Endothelial cell of umbilical vein (primary cell): ENCODE measurements around the gene MICAL3. TPM values are rescaled to one million over a fixed set of nuclear protein-coding genes. Genes with fewer than 3 reads are reported as not detected.

Source experiments
- BruUV-seq: library from RNA; stranded (reverse); fragments of 400-500 nt; replicated peaks from 2 replicates; lab custom pipeline; 2021; lab: Mats Ljungman, UMichigan
- CTCF ChIA-PET: fragments of 300-600, 350-600 bp; sonication (Branson Sonifier 250); formaldehyde crosslinking; loops from one replicate; lab custom pipeline; 2021; ENCODE audit warnings: antibody characterized with exemption, inconsistent platforms; lab: Charles Lee
- POLR2A ChIA-PET: fragments of 300-600, 350-600 bp; sonication (Branson Sonifier 250); formaldehyde crosslinking; loops from one replicate; lab custom pipeline; 2021; ENCODE audit warnings: antibody characterized with exemption, inconsistent platforms; lab: Charles Lee
- DNase-seq: peaks from one replicate; pipeline ENCODE4 v3.0.0-alpha.2; 2011; ENCODE audit warnings: low read depth, low spot score
- FAIRE-seq: peaks from 2 replicates; lab custom pipeline; 2011; peaks lifted over from hg19 to GRCh38; lab: Jason Lieb, UNC
- H2AFZ ChIP-seq: 2 replicates; pipeline ENCODE4 v1.6.0; 2012; ENCODE audit warnings: low read depth, low read length, control low read depth, inconsistent platforms
- H3K27ac ChIP-seq: 2 replicates; pipeline ENCODE4 v1.5.1; 2011; ENCODE audit warnings: low read depth, mild to moderate bottlenecking, control low read depth, low read length, moderate library complexity; ENCODE audit not compliant: insufficient read depth
- H3K27me3 ChIP-seq, 2 experiments: 2 replicates each; pipeline versions ENCODE4 v1.6.0 to v1.6.1; 2011; ENCODE audit warnings: low read length in 2 of 2, mixed read lengths in 1 of 2; ENCODE audit not compliant: control insufficient read depth in 2 of 2, insufficient read depth in 2 of 2
- H3K36me3 ChIP-seq, 2 experiments: 2 replicates in 1 of 2; 3 replicates in 1 of 2; pipeline ENCODE4 v1.5.1; 2011; ENCODE audit warnings: low read length in 2 of 2, mild to moderate bottlenecking in 1 of 2, moderate library complexity in 1 of 2; ENCODE audit not compliant: control insufficient read depth in 2 of 2, insufficient read depth in 2 of 2; ENCODE audit errors: extremely low read depth in 1 of 2
- H3K4me1 ChIP-seq: 3 replicates; pipeline ENCODE4 v1.5.1; 2011; ENCODE audit warnings: mild to moderate bottlenecking, low read length; ENCODE audit not compliant: control insufficient read depth, insufficient read depth; ENCODE audit errors: extremely low read depth
- H3K4me2 ChIP-seq: 2 replicates; pipeline ENCODE4 v1.6.1; 2011; ENCODE audit warnings: low read length, control low read depth, mixed read lengths; ENCODE audit not compliant: insufficient read depth
- H3K4me3 ChIP-seq, 3 experiments: fragments of 200-600 bp in 1 of 3; sonication (generic), shearing (Covaris generic) in 1 of 3; replicated peaks in 1 of 3; 2 replicates each; pipeline ENCODE4 v1.5.1; 2011 to 2016; ENCODE audit warnings: control low read depth in 3 of 3, low read length in 3 of 3, mild to moderate bottlenecking in 2 of 3, inconsistent platforms in 1 of 3, low read depth in 1 of 3, moderate library complexity in 1 of 3; ENCODE audit not compliant: insufficient read depth in 1 of 3
- H3K79me2 ChIP-seq: 2 replicates; pipeline ENCODE4 v1.6.0; 2012; ENCODE audit warnings: low read length, inconsistent platforms; ENCODE audit not compliant: control insufficient read depth, insufficient read depth
- H3K9ac ChIP-seq: replicated peaks from 2 replicates; pipeline ENCODE3; 2011; ENCODE audit warnings: low read length, control low read depth; ENCODE audit not compliant: insufficient read depth; ENCODE audit errors: extremely low read depth
- H3K9me1 ChIP-seq: replicated peaks from 3 replicates; pipeline ENCODE4 v1.6.0; 2011; ENCODE audit warnings: mild to moderate bottlenecking, low read length; ENCODE audit not compliant: control insufficient read depth, insufficient read depth; ENCODE audit errors: extremely low read depth
- H3K9me3 ChIP-seq: replicated peaks from 2 replicates; pipeline ENCODE4 v1.5.1; 2012; ENCODE audit warnings: low read length, inconsistent platforms; ENCODE audit not compliant: control insufficient read depth, insufficient read depth
- H4K20me1 ChIP-seq: replicated peaks from 2 replicates; pipeline ENCODE3; 2011; ENCODE audit warnings: mild to moderate bottlenecking, low read length; ENCODE audit not compliant: control insufficient read depth, insufficient read depth; ENCODE audit errors: extremely low read depth
- EZH2 ChIP-seq: IDR thresholded peaks from 2 replicates; pipeline ENCODE4 v1.6.1; 2012; ENCODE audit warnings: borderline replicate concordance, low read depth, mild to moderate bottlenecking, moderate library complexity, low read length, inconsistent platforms; ENCODE audit not compliant: severe bottlenecking
- FOS ChIP-seq: IDR thresholded peaks from 2 replicates; pipeline ENCODE4 v1.6.1; 2011; ENCODE audit warnings: mild to moderate bottlenecking, low read length, moderate library complexity, borderline replicate concordance; ENCODE audit not compliant: insufficient read depth
- GATA2 ChIP-seq: IDR thresholded peaks from 2 replicates; pipeline ENCODE4 v1.7.0; 2011; ENCODE audit warnings: low read depth, mild to moderate bottlenecking, moderate library complexity, mixed read lengths, low read length; ENCODE audit not compliant: insufficient read length, insufficient read depth
- JUN ChIP-seq: IDR thresholded peaks from 2 replicates; pipeline ENCODE4 v1.6.1; 2011; ENCODE audit warnings: borderline replicate concordance, low read depth; ENCODE audit not compliant: insufficient read length, insufficient read depth
- MAX ChIP-seq: IDR thresholded peaks from 2 replicates; pipeline ENCODE4 v1.6.1; 2011; ENCODE audit not compliant: insufficient read depth, insufficient read length
- MYC ChIP-seq: IDR thresholded peaks from one replicate; pipeline ENCODE4 v1.6.1; 2011; ENCODE audit warnings: mild to moderate bottlenecking, low read depth, low read length
- POLR2A ChIP-seq: IDR thresholded peaks from 2 replicates; pipeline ENCODE4 v1.6.1; 2012; ENCODE audit warnings: low read depth, mild to moderate bottlenecking, control low read depth, low read length
- POLR2AphosphoS5 ChIP-seq: IDR thresholded peaks from 2 replicates; pipeline ENCODE4 v1.6.1; 2012; ENCODE audit warnings: low read depth, mild to moderate bottlenecking, control low read depth, low read length, moderate library complexity; ENCODE audit not compliant: insufficient read depth
- dilution Hi-C: fragments of 300-500 bp; cut with MboI; formaldehyde crosslinking; loops from one replicate; pipeline ENCODE4 v1.15.0; 2019; ENCODE audit warnings: low sequenced_read_pairs; ENCODE audit not compliant: extremely low pct_ligation_motif_present
- intact Hi-C: fragments of 100-400 bp; cut with micrococcal nuclease; formaldehyde crosslinking; loops from one replicate; pipeline ENCODE4 v1.10.0; 2022
- polyA plus RNA-seq, 4 experiments: library from polyadenylated mRNA; depleted of rRNA in 3 of 4; stranded (reverse) in 3 of 4; unstranded in 1 of 4; fragments of >200 nt; gene quantifications; 2 replicates each; pipeline versions ENCODE4 v1.2.1 to v1.2.3, GENCODE V29; 2011 to 2012; ENCODE audit warnings: missing spikeins in 1 of 4
- total RNA-seq: library from RNA; stranded (reverse); gene quantifications from 2 replicates; pipeline ENCODE4 v1.2.3, GENCODE V29; 2021
- TF ChIP-seq, protein P1 (sequence below), 2 donors: IDR thresholded peaks; 1 replicate in 1 of 2; 2 replicates in 1 of 2; pipeline ENCODE4 v1.5.1; 2011; ENCODE audit warnings: low read length in 2 of 2, mild to moderate bottlenecking in 2 of 2, moderate library complexity in 2 of 2, control low read depth in 1 of 2, inconsistent platforms in 1 of 2, low read depth in 1 of 2; ENCODE audit not compliant: insufficient read depth in 1 of 2; ENCODE audit errors: extremely low read depth in 1 of 2

MICAL3 gene
- total and polyA plus RNA-seq, 2 donors (not counting 3 experiments of a cell fraction or from before 2014, with no cell fraction given), result 14.5 to 63.7 TPM

GRCh38 chr22:17917490-17917983, 106.8 kb downstream of the MICAL3 start:
- H3K27me3 ChIP-seq, result no peaks in the 10 kb centered on the region
- H2AFZ ChIP-seq, result no peak overlapping the region
- no peak overlapping the region for H3K4me3 ChIP-seq
- intact Hi-C loops (no loop called here), dilution Hi-C loops (no loop called here)
- H3K4me2 ChIP-seq, result no peak overlapping the region
- no peaks in the 10 kb centered on the region for H4K20me1 ChIP-seq
- no TSS peak for BruUV-seq
- TF ChIP-seq EZH2 (no peak), MYC (no peak), POLR2A (no peak), JUN (no peak), MAX (no peak), POLR2AphosphoS5 (no peak), FOS (no peak), GATA2 (no peak)
- TF ChIP-seq, protein P1, sequence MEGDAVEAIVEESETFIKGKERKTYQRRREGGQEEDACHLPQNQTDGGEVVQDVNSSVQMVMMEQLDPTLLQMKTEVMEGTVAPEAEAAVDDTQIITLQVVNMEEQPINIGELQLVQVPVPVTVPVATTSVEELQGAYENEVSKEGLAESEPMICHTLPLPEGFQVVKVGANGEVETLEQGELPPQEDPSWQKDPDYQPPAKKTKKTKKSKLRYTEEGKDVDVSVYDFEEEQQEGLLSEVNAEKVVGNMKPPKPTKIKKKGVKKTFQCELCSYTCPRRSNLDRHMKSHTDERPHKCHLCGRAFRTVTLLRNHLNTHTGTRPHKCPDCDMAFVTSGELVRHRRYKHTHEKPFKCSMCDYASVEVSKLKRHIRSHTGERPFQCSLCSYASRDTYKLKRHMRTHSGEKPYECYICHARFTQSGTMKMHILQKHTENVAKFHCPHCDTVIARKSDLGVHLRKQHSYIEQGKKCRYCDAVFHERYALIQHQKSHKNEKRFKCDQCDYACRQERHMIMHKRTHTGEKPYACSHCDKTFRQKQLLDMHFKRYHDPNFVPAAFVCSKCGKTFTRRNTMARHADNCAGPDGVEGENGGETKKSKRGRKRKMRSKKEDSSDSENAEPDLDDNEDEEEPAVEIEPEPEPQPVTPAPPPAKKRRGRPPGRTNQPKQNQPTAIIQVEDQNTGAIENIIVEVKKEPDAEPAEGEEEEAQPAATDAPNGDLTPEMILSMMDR (IDR thresholded peaks at IDR 0.05; ENCODE audit: extremely low read depth in 1 of 2, insufficient read depth in 1 of 2, low read depth in 1 of 2, low read length in 2 of 2), result no peak
- POLR2A ChIA-PET, result no interaction called here
- no peaks in the 10 kb centered on the region for H3K9me1 ChIP-seq
- H3K9ac ChIP-seq, result no peak overlapping the region
- DNase-seq (no peak), FAIRE-seq (no peak)
- no peak overlapping the region for H3K27ac ChIP-seq
- peaks cover 15% of the 10 kb centered on the region for H3K4me1 ChIP-seq
- no peaks in the 10 kb centered on the region for H3K9me3 ChIP-seq
- no peaks in the 10 kb centered on the region for H3K36me3 ChIP-seq
- CTCF ChIA-PET, result no interaction called here
- H3K79me2 ChIP-seq, result peaks cover 54% of the 10 kb centered on the region
